ENCODE data around the gene GNG2.

DNA sequence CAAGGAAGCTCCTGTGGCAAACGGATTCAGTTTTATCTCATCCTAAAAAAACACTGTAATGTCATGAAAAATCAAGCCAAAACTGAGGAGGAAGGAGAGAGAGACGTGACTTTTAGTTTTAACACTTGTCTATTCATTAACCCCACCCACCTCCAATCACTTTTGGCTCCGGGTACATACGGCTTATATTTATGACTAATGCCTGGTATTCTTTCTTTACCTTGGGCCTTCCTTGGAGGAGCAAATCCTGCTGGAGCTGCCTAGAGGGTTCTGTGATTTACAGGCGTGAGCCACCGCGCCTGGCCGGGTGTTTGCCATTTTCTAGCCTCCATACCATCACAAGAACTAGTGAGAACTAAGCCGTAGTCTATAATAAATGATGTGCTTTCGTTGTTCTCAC lies 68.2 kb downstream of the GNG2 start:
- TF ChIP-seq, protein P1, sequence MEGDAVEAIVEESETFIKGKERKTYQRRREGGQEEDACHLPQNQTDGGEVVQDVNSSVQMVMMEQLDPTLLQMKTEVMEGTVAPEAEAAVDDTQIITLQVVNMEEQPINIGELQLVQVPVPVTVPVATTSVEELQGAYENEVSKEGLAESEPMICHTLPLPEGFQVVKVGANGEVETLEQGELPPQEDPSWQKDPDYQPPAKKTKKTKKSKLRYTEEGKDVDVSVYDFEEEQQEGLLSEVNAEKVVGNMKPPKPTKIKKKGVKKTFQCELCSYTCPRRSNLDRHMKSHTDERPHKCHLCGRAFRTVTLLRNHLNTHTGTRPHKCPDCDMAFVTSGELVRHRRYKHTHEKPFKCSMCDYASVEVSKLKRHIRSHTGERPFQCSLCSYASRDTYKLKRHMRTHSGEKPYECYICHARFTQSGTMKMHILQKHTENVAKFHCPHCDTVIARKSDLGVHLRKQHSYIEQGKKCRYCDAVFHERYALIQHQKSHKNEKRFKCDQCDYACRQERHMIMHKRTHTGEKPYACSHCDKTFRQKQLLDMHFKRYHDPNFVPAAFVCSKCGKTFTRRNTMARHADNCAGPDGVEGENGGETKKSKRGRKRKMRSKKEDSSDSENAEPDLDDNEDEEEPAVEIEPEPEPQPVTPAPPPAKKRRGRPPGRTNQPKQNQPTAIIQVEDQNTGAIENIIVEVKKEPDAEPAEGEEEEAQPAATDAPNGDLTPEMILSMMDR (IDR thresholded peaks at IDR 0.05): no peak
- no peak for TF ChIP-seq POLR2AphosphoS5 (IDR thresholded peaks at IDR 0.05; ENCODE audit: low read depth, low read length)
- TF ChIP-seq, protein P2, sequence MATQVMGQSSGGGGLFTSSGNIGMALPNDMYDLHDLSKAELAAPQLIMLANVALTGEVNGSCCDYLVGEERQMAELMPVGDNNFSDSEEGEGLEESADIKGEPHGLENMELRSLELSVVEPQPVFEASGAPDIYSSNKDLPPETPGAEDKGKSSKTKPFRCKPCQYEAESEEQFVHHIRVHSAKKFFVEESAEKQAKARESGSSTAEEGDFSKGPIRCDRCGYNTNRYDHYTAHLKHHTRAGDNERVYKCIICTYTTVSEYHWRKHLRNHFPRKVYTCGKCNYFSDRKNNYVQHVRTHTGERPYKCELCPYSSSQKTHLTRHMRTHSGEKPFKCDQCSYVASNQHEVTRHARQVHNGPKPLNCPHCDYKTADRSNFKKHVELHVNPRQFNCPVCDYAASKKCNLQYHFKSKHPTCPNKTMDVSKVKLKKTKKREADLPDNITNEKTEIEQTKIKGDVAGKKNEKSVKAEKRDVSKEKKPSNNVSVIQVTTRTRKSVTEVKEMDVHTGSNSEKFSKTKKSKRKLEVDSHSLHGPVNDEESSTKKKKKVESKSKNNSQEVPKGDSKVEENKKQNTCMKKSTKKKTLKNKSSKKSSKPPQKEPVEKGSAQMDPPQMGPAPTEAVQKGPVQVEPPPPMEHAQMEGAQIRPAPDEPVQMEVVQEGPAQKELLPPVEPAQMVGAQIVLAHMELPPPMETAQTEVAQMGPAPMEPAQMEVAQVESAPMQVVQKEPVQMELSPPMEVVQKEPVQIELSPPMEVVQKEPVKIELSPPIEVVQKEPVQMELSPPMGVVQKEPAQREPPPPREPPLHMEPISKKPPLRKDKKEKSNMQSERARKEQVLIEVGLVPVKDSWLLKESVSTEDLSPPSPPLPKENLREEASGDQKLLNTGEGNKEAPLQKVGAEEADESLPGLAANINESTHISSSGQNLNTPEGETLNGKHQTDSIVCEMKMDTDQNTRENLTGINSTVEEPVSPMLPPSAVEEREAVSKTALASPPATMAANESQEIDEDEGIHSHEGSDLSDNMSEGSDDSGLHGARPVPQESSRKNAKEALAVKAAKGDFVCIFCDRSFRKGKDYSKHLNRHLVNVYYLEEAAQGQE (IDR thresholded peaks at IDR 0.05; ENCODE audit: insufficient read depth in 1 of 2, low read depth in 2 of 2, low read length in 1 of 2): no peak
- no peak for TF ChIP-seq SIN3A (IDR thresholded peaks at IDR 0.05; ENCODE audit: borderline replicate concordance, insufficient read depth, low read depth, low read length)
- no peak for TF ChIP-seq TCF7L2 (IDR thresholded peaks at IDR 0.05; ENCODE audit: low read depth, low read length)

Measured in Panc1 (cell line).